NOMO-1 treated with dmso at 0.1 percent for 144 hours (cell line): Measurements from ENCODE around the gene LIPK.
A peak's percentile ranks its signal among the peaks of the same experiment; 100 is the strongest.
"Not testable (repeated sequence)": the region's sequence is repeated elsewhere in the genome, so short reads cannot be mapped to it uniquely, and the experiment has no call there.

Experiments
- DNase-seq: peaks from one replicate; lab custom pipeline; 2025; ENCODE audit not compliant: unreplicated experiment; lab: John Stamatoyannopoulos, UW

Gene LIPK, protein sequence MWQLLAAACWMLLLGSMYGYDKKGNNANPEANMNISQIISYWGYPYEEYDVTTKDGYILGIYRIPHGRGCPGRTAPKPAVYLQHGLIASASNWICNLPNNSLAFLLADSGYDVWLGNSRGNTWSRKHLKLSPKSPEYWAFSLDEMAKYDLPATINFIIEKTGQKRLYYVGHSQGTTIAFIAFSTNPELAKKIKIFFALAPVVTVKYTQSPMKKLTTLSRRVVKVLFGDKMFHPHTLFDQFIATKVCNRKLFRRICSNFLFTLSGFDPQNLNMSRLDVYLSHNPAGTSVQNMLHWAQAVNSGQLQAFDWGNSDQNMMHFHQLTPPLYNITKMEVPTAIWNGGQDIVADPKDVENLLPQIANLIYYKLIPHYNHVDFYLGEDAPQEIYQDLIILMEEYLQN

DNA sequence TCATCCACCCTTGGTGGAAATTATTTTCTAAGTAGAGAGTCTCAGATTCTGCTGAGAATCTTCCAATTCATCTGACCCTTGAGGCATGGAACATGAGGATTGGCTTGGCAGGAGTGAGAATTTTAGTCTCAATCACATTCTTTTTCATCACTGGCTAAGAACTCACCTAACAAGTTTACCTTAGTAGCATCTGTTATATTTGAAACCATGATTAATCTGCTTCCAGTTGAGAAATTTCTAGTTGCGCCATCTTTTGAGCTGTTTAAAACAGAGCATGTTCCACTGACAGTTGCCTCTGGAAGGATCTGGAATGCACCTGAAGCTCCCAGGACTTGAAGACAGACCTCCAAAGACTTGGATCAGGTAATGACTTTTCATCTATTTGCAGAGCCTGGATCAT, at the start of gene LIPK:
TSS of gene LIPK (plus strand) at position 292 of the 400 bp plus-strand sequence. CDS start 18,295 bp downstream, outside the sequence.
- DNase-seq = no peak

DNA sequence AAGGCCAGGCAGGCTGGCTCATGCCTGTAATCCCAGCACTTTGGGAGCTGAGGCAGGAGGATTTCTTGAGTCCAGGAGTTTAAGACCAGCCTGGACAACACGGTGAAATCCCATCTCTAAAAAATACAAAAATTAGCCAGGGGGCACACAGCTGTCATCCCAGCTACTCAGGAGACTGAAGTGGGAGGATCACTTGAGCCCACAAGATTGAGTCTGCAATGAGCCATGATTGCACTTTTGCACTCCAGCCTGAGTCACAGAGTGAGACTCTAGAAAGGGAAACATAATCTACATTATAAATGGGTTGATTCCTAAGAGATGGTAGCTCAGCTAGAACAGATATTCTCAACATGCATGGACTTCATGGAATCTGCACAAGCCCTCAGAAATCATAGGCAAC, 48.1 kb upstream of the LIPK start:
- no peak for DNase-seq

DNA sequence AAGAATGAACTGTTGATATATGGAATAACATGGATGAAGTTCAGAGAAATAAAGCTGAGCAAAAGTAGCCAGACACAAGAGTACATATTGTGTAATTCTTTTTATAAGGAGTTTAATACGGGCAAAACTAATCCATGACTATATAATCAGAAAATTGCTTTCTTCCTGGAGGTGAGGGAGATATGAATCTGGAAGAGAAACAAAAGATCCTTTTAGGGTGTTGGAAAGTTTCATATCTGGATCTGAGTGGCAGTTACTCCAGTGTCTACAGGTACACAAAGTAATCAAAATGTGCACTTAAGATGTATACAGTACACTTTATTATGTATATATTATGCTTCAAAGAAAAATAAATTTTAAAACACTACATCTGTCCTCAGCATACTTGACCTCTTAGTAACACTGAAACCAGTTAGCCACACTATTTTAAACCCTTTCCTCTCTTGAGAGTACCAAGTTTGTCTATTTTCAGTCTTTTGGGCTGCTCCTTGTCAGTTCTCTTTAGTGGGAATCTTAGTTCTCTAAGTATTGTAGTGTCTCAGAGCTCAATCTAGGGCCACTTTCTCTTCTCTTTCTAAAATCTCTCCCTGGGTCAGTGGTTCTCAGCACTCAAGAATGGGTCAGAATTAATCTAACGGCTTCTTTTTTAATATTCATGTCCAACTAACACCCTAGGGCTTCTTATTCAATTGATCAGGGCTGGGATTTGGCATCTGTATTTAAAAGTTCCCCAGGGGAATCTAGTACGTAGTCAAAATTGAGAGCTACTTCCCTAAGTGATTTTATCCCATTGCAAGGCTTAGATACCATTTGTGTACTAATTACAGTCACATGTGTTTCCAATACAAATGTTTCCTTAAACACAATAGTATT, 46.1 kb upstream of the LIPK start:
- no peak for DNase-seq

DNA sequence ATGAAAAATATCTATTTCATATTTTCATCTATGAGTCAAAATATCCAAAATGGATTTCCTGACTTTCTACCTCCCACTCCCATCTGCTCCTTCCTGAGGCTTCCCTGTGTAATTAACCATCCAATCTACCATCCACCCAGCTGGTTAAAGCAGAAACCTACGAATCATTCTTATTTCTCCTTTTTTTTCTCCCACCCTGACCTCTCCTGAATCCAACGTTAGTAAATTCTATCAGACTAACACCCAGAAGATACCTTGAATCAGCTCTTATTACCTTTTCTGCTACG, 45.5 kb upstream of the LIPK start:
- no peak for DNase-seq

DNA sequence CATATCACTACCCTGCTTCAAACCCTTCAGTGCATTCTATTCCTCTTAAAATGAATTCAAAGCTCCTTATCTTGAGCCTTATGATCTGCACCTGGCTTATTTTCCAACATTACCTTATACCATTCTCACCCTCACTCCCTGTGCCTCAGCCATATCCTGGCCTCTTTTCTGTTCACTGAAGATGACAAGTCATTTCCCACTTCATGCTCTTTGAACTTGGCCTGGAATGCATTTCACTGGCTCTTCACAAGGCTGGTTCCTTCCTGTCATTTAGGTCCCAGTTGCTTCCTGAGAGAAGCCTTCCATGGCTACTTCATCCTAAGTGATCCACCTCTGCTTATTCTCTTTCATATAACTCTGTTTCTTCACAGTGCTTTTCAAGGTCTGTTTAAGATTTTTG, 45.0 kb upstream of the LIPK start:
- DNase-seq = no peak

DNA sequence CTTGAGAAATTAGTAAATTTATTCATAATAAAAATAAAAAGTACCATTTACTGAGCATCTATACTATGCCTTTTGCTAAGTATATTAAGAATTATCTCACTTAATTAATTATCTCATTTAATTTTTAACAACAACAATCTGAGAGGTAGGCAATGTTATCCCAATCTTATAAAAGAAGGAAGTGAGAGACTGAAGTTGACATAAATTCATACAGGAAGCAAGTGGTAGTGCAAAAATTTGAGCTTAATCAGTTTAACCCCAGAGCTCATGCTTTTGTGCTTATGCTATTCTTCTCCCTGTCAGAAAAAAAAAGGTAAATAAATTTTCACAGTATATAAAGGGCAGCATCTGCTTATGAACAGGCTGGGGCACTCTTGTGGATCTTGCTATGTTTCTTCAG, 44.5 kb upstream of the LIPK start:
- DNase-seq = no peak

DNA sequence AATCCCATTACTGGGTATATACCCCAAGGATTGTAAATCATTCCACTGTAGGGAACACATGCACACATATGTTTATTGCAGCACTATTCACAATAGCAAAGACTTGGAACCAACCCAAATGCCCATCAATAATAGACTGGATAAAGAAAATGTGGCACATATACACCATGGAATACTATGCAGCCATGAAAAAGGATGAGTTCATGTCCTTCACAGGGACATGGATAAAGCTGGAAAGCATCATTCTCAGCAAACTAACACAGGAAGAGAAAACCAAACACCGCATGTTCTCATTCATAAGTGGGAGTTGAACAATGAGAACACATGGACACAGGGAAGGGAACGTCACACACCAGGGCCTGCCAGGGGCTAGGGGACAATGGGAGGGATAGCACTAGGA, 42.9 kb upstream of the LIPK start:
- not testable (repeated sequence) for DNase-seq

DNA sequence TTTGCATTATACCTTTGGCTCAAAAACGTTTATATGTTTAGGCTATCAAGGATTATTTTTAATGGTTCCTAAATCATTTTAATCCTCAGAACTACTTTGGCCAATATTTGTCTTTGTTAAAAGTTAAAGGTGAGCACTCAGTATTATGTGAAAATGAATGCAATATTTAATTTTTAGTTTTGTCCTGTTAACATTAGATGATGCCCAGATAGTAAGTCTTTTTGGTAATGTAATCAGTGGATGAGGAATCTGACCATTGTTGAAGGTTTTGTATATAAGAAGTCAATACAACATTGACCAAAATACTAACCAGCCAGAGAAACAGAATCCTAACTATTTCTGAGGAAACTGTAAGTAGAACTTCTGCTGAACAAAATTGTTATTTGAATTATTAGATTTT, 41.9 kb upstream of the LIPK start, which contains the start of gene LIPF:
TSS of gene LIPF (plus strand) at position 301 of the 400 bp plus-strand sequence. CDS start 2,856 bp downstream, outside the sequence.
- no peak for DNase-seq

DNA sequence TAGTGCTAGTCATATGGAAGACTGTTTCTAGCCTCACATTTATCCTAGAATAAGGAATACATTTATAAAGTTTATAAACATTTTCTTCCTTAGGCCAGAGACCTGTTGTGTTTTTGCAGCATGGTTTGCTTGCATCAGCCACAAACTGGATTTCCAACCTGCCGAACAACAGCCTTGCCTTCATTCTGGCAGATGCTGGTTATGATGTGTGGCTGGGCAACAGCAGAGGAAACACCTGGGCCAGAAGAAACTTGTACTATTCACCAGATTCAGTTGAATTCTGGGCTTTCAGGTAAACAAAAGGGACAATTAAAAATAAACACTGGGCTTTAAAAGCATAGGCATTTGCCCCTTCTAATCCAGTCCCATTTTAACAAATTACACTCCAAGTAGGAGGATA, 37.6 kb upstream of the LIPK start:
- no peak for DNase-seq

DNA sequence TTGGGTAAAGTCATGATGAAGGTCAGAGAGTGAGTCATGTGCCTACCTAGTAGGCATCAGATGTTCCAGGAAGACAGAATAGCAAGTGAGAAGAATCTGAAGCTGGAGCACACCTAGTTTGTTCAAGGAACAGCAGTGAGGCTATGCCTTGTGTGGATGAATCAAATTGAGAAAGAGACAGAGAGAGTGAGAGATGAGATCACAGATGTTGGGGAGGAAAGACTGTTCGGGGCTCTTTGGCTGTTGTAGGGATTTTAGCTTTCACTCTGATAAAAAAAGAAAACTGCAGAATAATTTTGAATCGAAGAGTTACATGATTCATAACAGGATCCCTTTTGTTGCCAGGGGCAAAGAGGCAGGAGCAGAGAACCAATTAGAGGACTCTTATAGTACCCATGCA, 35.6 kb upstream of the LIPK start:
- no peak for DNase-seq

DNA sequence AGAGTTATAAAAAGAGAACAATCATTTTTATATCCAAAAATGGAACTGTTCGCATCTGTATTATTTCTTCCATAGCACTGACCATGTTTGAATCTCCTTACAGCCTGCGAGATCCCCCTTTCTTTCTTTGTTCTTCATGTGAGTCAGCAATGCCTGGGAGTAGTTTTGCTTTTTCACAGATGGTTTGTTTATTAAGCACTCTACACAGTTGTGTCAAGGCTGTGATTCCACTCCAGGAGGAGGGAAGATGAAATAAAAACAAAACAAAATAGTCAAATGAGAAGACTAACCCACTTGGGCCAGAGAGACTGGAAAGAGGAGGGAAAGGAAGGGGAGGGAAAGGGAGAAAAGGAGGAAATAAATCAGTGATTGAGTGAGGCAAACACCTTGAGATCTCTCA, 34.0 kb upstream of the LIPK start:
- no peak for DNase-seq

DNA sequence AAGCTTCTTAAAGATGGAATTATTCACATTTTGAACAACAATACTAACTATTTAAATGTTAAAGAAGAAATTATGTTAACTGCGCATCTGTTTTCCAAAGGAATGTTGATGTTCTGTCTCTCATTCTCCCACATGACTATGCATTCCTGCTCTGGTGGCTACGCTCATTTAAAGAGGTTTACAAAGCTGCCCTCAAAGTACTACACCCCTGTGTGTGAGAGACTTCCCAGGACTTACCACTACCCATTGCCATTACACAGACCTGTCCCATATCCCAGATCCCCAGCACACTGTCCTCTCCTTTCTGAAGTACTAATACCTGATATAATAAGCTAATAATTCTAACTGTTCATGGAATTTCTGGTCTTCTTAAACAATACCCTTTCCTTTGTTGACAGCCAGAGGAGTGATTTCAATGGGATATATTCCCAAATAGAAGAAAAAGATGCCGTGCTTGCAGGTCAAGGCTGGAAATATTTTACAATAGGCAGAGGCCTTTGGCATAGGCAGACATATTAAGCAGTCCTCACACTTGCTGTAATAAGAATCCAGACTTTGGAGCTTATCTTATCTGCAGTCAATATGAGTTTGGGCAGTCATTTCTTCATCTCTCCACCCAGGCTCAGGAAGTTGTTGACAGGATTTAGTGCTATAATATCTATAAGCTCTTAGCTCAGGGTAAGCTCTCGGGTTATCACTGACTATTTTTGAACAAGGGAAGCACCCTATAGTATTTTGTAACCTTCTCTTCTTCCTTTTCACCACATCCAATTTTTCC, 29.6 kb upstream of the LIPK start:
- DNase-seq = peak; percentile 3

DNA sequence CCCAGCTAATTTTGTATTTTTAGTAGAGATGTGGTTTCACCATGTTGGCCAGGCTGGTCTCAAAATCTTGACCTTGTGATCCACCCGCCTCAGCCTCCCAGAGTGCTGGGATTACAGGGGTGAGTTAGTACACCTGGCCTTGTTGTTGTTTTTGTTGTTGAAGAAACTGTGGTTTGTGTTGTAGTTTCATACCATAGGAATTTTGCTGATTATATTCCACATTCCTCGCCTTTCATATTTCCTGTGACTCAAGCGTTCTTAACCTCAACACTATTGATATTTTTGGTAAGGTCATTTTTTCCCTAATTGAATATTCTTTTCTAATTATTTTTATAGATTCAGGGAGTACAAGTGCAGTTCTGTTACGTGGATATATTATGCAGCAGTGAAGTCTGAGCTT, 25.1 kb upstream of the LIPK start:
- DNase-seq = no peak

DNA sequence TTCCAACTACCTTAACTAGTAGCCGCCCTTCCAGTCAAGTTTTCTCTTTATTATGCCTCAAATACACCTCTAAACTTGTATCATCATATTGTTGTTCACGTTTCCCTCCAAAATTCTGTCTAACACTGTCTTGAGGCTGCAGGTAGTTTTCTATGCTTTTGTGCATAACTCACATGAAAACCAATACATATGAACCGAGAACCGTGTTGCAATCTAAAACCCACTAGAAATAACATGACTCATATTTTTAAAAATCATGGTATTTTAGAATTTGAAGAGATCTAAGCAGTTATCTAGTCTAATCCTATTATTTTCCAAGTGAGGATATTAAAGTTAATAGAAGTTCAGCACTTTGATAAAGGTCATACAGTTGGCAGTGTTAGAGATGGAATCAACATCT, 23.6 kb upstream of the LIPK start:
- no peak for DNase-seq

DNA sequence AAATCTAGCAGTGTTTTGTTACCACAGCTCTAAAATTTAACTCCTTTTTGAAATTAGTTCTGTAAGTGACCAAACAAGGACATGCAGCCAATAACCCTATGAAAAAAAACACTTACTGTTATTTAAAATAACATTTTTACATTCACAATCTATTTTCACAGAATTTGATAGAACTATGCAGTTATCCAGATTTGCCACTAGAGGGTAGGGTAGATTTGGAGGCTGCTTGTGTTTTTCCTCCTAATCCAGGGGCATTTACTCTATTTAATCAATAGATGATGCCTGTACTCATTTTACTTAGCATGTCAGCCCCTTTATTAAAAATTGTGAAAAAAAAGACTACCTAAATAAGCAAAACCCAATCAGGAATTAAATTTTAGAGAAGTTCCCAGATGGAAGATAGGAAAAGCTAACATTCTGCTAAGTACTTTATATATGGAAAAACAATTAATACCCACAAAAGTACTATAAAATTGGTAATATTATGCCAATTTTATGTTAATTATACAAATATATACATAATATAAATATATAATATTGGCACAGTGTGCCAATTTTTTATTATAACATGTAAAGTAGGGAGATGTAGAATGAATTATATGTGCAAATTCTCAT, 18.1 kb upstream of the LIPK start:
- DNase-seq = peak; percentile 17

DNA sequence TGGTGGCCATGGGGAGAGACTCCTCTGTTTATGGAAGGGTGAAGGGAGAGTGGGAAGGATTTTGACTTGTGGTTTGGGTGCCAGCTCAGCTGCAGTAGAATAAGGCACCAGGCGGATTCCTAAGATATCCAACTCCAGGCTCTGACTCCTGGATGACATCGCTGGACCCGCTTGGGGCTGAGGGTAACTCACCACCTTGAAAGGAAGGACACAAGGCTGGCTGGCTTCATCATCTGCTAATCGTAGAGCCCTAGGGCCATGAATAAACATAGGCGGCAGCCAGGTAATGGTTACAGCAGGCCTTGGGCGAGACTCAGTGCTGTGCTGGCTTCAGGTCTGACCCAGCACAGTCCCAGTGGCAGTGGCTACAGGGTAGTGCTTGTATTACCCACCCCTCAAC, 16.7 kb upstream of the LIPK start:
- DNase-seq = no peak

DNA sequence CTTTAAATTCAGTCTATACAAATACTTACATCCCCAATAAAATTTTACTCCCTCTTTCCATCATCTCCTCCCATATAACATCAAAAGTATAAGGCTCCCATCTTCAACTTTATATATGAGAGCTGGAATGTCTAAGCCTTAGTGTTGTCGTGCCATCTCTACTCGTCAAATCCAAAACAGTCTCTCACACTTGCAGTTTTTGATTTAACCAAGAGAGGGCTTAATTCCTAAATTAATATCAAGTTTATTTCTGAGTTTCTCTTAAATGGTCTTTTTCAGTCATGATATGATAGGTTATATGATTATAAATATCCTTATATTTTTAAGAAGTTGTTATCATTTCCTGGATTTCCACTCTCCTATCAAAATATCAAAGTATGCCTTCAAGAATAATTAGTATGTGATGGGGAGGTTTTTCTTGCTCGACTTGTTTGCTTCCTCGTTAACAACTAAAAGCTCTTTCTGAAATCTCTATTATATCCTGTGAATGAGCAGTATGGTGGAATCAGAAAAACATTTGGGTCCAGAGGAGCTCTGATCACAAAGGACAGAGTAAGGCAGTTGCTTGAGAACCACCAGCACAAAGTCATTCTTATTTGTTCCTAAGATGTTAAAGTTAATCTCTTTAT, 12.5 kb upstream of the LIPK start:
- DNase-seq = no peak

DNA sequence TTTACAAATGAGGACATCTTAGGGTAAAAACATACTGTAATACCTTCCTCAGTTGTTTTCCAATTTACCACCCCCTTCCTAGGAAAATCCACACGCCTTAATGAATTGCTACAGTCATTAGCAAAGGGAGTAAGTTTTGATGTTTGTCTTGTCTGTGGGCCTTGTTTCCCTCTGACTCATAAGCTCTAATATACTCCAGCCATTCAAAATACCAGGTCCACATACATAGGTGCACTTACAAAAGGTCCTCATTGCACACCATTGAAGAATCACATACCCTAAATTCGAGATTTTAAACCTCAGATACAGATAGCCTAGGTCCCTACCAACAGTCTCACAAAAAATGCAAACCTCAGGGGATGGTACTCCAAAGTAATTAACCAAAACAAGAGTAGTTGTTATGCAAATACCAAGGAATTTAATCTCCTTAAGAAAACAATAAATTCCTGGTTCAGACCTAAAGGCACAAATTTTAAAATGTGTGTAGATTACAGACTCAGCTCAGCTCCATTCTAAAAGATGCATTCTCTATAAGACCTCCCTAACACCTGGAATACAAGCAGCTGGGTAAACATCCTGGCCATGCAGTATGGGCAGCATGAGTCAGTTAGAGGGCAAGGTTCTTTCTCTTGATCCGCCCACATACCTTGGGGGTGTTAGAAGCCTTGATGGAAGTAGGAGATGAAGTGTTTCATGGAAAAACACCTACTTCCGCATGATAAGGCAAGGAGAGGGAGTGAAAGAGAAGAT, 3.0 kb upstream of the LIPK start:
- no peak for DNase-seq

DNA sequence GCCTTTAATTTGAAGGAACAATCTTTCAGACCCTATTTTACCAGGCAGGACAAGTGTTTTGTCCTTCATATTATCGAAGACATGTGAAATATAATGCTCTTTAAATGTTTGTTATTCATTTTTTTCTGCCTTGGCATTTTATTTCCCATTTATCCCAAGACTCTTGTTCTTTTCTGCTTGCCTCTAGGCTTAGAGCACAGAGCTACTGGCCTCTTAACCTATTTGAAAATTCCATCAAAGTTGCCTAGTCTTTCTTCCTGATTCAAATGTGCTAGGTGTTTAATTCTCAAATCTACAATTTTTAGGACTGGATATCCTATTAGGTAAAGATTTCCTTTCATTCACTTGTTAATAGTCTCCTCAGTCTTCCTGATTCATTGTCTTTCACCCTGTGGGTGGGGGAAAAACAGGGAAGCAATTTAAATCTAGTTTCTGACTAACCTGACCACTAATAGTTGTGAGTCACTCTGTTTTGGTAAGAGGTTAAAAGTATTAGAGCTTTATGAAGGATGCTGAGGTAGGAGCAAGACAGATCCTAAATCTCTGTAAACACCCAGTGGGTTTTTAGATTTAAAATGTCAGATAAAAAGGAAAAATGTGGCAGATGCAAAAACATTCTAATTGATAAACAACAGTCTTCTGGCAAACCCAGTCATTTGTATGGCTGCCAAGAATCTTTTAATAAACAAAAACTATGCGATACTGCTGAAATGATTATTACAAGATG, 1.5 kb downstream of the LIPK start:
- DNase-seq = peak; percentile 63
